Measurements from ENCODE around the gene KIF6. TPM values are rescaled to one million over a fixed set of nuclear protein-coding genes. Genes with fewer than 3 reads are reported as not detected.

Gene KIF6
- total RNA-seq, 4 donors from 2014 or later, result 0.47 to 2.3 (median 0.97) TPM

GRCh38 chr6:39301606-39302005 is 423.6 kb downstream of the KIF6 start:
- no peak for TF ChIP-seq CTCF (IDR thresholded peaks at IDR 0.05)
- no peak for TF ChIP-seq POLR2A (IDR thresholded peaks at IDR 0.05)
- no peak for TF ChIP-seq EP300 (IDR thresholded peaks at IDR 0.05)
- TF ChIP-seq POLR2AphosphoS5 (IDR thresholded peaks at IDR 0.05), result no peak

GRCh38 chr6:39300739-39301138 is 424.5 kb downstream of the KIF6 start:
- H3K27ac ChIP-seq, result no peak overlapping the region
- TF ChIP-seq CTCF (IDR thresholded peaks at IDR 0.05) (no peak), POLR2AphosphoS5 (IDR thresholded peaks at IDR 0.05) (no peak), POLR2A (IDR thresholded peaks at IDR 0.05) (no peak), EP300 (IDR thresholded peaks at IDR 0.05) (no peak)
- peaks cover 0 to 7% (median 0%) of the 10 kb centered on the region in 3 donors for H3K9me3 ChIP-seq
- H3K4me3 ChIP-seq, result no peak overlapping the region
- peaks cover 0 to 17% (median 0%) of the 10 kb centered on the region in 3 donors for H3K4me1 ChIP-seq
- no peak for ATAC-seq
- no peaks in the 10 kb centered on the region for H3K36me3 ChIP-seq
- H3K27me3 ChIP-seq, result peaks cover 34% of the 10 kb centered on the region
- 73 to 76% methylated on average over 3 to 5 of the region's 6 CpGs for WGBS, 2 donors (ENCODE audit: low coverage in 1 of 2)

More at GRCh38 chr6:39301606-39302005, 423.6 kb downstream of the KIF6 start:
- peaks cover 0 to 9% (median 0%) of the 10 kb centered on the region in 3 donors for H3K4me1 ChIP-seq
- ATAC-seq, result no peak
- no peak overlapping the region for H3K4me3 ChIP-seq
- H3K36me3 ChIP-seq, result no peaks in the 10 kb centered on the region
- H3K27ac ChIP-seq, result no peak overlapping the region
- 64% methylated on average over 3 of the region's 7 CpGs; no CpG with 5 or more reads in 1 of the 2 donors for WGBS, 2 donors (ENCODE audit: low coverage in 1 of 2)
- peaks cover 0 to 7% (median 0%) of the 10 kb centered on the region in 3 donors for H3K9me3 ChIP-seq
- peaks cover 34% of the 10 kb centered on the region for H3K27me3 ChIP-seq

- no peak for ATAC-seq
- H3K36me3 ChIP-seq, result no peaks in the 10 kb centered on the region
- H3K4me3 ChIP-seq, result no peak overlapping the region
- peaks cover 0 to 18% (median 0%) of the 10 kb centered on the region in 3 donors for H3K4me1 ChIP-seq
- H3K27ac ChIP-seq, result peak overlapping the region in 1 of 4 donors; percentile 62
- 100% methylated on average over 2 of the region's 10 CpGs; no CpG with 5 or more reads in 1 of the 2 donors for WGBS, 2 donors (ENCODE audit: low coverage in 1 of 2)
- TF ChIP-seq POLR2A (IDR thresholded peaks at IDR 0.05), result no peak
- no peak for TF ChIP-seq CTCF (IDR thresholded peaks at IDR 0.05)
- TF ChIP-seq EP300 (IDR thresholded peaks at IDR 0.05), result no peak
- peaks cover 37% of the 10 kb centered on the region for H3K27me3 ChIP-seq
- H3K9me3 ChIP-seq, result no peaks in the 10 kb centered on the region
Measured at GRCh38 chr6:39298061-39298460, 427.1 kb downstream of the KIF6 start.

GRCh38 chr6:39296745-39297640 is 428.2 kb downstream of the KIF6 start:
- H3K27ac ChIP-seq, result peak overlapping the region in 3 of 4 donors; percentile 6 to 62 (median 17)
- H3K4me3 ChIP-seq, result no peak overlapping the region
- TF ChIP-seq POLR2AphosphoS5 (IDR thresholded peaks at IDR 0.05) (no peak), EP300 (IDR thresholded peaks at IDR 0.05) (no peak), CTCF (IDR thresholded peaks at IDR 0.05) (no peak), POLR2A (IDR thresholded peaks at IDR 0.05) (no peak)
- peaks cover 39% of the 10 kb centered on the region for H3K27me3 ChIP-seq
- ATAC-seq, result peak; percentile 83
- H3K4me1 ChIP-seq, result peaks cover 0 to 14% (median 0%) of the 10 kb centered on the region in 3 donors
- WGBS, 2 donors (ENCODE audit: low coverage in 1 of 2), result 55 to 57% methylated on average over 3 to 12 of the region's 18 CpGs
- no peaks in the 10 kb centered on the region for H3K9me3 ChIP-seq
- no peaks in the 10 kb centered on the region for H3K36me3 ChIP-seq

Data from gastroesophageal sphincter (tissue), 4 donors.